Common myeloid progenitor, CD34-positive (primary cell): ENCODE results near the gene LEMD2.

Experiments
- CTCF ChIA-PET: fragments of 350-600 bp; sonication (Branson Sonifier 250); formaldehyde crosslinking; loops from one replicate; lab custom pipeline; 2021; ENCODE audit warnings: antibody characterized with exemption; lab: Charles Lee
- POLR2A ChIA-PET: fragments of 350-600 bp; sonication (Branson Sonifier 250); formaldehyde crosslinking; loops from one replicate; lab custom pipeline; 2021; ENCODE audit warnings: antibody characterized with exemption; lab: Charles Lee
- DNase-seq, 3 donors: peaks; one replicate each; pipeline versions ENCODE4 v3.0.0 to v3.0.0-alpha.2; 2013
- H3K27ac ChIP-seq, 2 experiments: 1 replicate in 1 of 2; 2 replicates in 1 of 2; pipeline ENCODE4 v1.7.0; 2013; ENCODE audit warnings: inconsistent platforms in 2 of 2, low read length in 2 of 2, mild to moderate bottlenecking in 2 of 2, low read depth in 1 of 2, moderate library complexity in 1 of 2; ENCODE audit not compliant: severe bottlenecking in 2 of 2, insufficient read depth in 1 of 2, poor library complexity in 1 of 2
- H3K27me3 ChIP-seq, 5 experiments: replicated peaks in 2 of 5; 1 replicate in 3 of 5; 2 replicates in 2 of 5; pipeline versions ENCODE4 v1.6.1 to v1.7.0; 2013; ENCODE audit warnings: low read length in 4 of 5, mild to moderate bottlenecking in 2 of 5, moderate library complexity in 2 of 5, inconsistent platforms in 1 of 5; ENCODE audit not compliant: insufficient read depth in 5 of 5, control insufficient read depth in 4 of 5
- H3K36me3 ChIP-seq, 4 experiments: 1 replicate in 2 of 4; 2 replicates in 2 of 4; pipeline versions ENCODE4 v1.6.1 to v1.7.0; 2013; ENCODE audit warnings: low read length in 3 of 4, control low read depth in 1 of 4, mild to moderate bottlenecking in 1 of 4; ENCODE audit not compliant: control insufficient read depth in 4 of 4, insufficient read depth in 4 of 4
- H3K4me1 ChIP-seq, 4 experiments: 1 replicate in 3 of 4; 2 replicates in 1 of 4; pipeline versions ENCODE4 v1.6.1 to v1.7.1; 2013; ENCODE audit warnings: low read length in 3 of 4, mild to moderate bottlenecking in 3 of 4, control low read depth in 1 of 4, inconsistent platforms in 1 of 4, moderate library complexity in 1 of 4; ENCODE audit not compliant: control insufficient read depth in 4 of 4, insufficient read depth in 4 of 4; ENCODE audit errors: control extremely low read depth in 1 of 4
- H3K4me3 ChIP-seq, 7 experiments: 1 replicate in 4 of 7; 2 replicates in 3 of 7; pipeline versions ENCODE4 v1.5.1 to v1.7.0; 2013; ENCODE audit warnings: mild to moderate bottlenecking in 7 of 7, low read length in 6 of 7, moderate library complexity in 6 of 7, inconsistent platforms in 2 of 7, low read depth in 2 of 7, control low read depth in 1 of 7; ENCODE audit not compliant: insufficient read depth in 4 of 7, control insufficient read depth in 1 of 7; ENCODE audit errors: extremely low read depth in 1 of 7
- H3K9me3 ChIP-seq, 5 experiments: 1 replicate in 4 of 5; 2 replicates in 1 of 5; pipeline versions ENCODE4 v1.6.1 to v1.7.1; 2013; ENCODE audit warnings: low read length in 4 of 5, mild to moderate bottlenecking in 2 of 5, inconsistent platforms in 1 of 5, low read depth in 1 of 5, moderate library complexity in 1 of 5; ENCODE audit not compliant: control insufficient read depth in 4 of 5, insufficient read depth in 2 of 5; ENCODE audit errors: control extremely low read depth in 1 of 5
- WGBS: methylation state at CpG from one replicate; pipeline ENCODE4 v1.1.5; 2013; ENCODE audit not compliant: insufficient coverage; 5-methylcytosine and 5-hydroxymethylcytosine counted together

Gene LEMD2

DNA sequence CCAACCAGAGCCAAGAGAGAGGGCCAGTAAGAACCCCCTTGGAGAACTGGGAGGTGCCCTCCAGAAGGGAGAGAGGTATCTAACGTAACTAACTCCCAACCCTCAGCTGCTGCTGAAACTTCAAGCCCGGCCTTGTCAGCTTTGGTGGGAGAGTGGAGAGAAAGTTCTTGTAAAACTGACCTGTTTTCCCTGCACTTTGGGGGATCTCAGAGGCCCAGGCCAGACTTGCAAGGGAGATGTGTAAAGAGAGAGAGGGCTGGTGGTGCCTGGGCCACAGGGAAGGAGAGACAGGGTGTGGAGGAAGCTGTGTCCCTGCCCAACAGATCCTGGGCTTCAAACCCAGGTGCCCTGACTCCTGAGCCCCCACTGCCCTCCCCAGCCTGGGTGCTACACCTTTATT, 24.9 kb downstream of the LEMD2 start:
- Histone ChIP-seq H3K27ac (no peak overlapping the region), H3K27me3 (peaks cover 0 to 5% (median 0%) of the 10 kb centered on the region in 5 experiments), H3K36me3 (no peaks in the 10 kb centered on the region), H3K4me1 (peaks cover 0 to 21% (median 15%) of the 10 kb centered on the region in 4 experiments), H3K4me3 (no peak overlapping the region), H3K9me3 (peaks cover 0 to 3% (median 0%) of the 10 kb centered on the region in 5 experiments)
- POLR2A ChIA-PET, result interaction anchor here (0.6 kb wide), 1 partner anchor 21 kb away, joined by 3 read pairs; no protein-coding TSS in a partner anchor
- CTCF ChIA-PET, result interaction anchor here (0.7 to 6.3 kb wide), 7 partner anchors 8 to 264 kb away, joined by 3 to 44 read pairs (median 4); partner anchors contain the start of genes IP6K3 and UQCC2
- no peak for DNase-seq
- WGBS, result no CpG with 5 or more reads among the region's 2 CpGs

DNA sequence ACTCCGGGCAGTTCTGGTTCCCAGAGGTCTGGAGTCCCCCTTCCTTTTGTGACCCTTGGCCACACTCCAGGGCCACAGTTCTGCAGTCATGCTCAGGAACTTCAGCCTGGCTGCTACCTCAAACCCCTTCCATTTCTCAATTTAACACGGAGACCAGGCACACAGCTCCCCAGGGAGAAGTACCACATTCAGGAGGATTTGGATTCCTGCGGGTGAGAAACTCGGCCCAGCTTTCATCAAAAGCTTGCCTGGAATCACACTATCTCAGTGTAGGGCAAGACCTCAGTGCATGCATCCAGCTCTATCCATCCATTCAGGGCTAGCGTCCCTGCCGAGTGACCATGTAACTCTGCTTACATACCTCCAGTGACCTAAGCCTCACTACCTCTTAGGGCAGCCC, 25.4 kb downstream of the LEMD2 start:
- Histone ChIP-seq H3K27ac (no peak overlapping the region), H3K9me3 (peaks cover 0 to 3% (median 0%) of the 10 kb centered on the region in 5 experiments), H3K36me3 (no peaks in the 10 kb centered on the region), H3K4me3 (no peak overlapping the region), H3K27me3 (peaks cover 0 to 2% (median 0%) of the 10 kb centered on the region in 5 experiments), H3K4me1 (peaks cover 0 to 21% (median 12%) of the 10 kb centered on the region in 4 experiments)
- WGBS, result 67% methylated on average over 6 of the region's 6 CpGs
- DNase-seq, result no peak
- POLR2A ChIA-PET, result interaction anchor here (0.6 kb wide), 1 partner anchor 20 kb away, joined by 3 read pairs; no protein-coding TSS in a partner anchor
- CTCF ChIA-PET, result interaction anchor here (0.8 to 6.3 kb wide), 6 partner anchors 8 to 264 kb away, joined by 3 to 44 read pairs (median 4); partner anchors contain the start of genes IP6K3 and UQCC2

DNA sequence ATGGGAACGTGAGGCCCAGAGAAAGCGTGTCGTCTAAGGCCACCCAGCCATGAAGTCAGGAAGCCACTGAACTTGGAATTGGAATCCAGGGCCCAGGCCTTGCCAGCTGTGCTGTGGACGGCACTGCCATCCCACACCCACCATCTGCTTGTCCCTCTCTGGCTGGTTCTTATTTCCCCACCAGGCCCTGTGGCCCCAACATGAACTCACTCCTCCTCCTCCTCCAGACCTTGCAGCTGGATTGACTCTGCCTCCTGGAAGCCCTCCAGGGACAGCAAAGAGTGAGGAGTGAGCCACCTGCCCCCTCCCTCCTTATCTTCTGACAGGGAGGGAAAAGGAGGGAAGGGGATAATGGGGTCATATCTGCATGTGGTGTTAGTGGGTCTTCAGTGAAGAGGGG, 26.2 kb downstream of the LEMD2 start:
- H3K4me1 ChIP-seq, result peaks cover 0 to 21% (median 12%) of the 10 kb centered on the region in 4 experiments
- H3K4me3 ChIP-seq, result no peak overlapping the region
- ChIA-PET CTCF (interaction anchor here (0.8 to 6.3 kb wide), 12 partner anchors 9 to 177 kb away, joined by 3 to 44 read pairs (median 5); partner anchors contain the start of genes IP6K3 and UQCC2), POLR2A (no interaction called here)
- H3K27me3 ChIP-seq, result peaks cover 0 to 2% (median 0%) of the 10 kb centered on the region in 5 experiments
- no peak for DNase-seq
- 89% methylated on average over 4 of the region's 4 CpGs for WGBS
- peaks cover 0 to 3% (median 0%) of the 10 kb centered on the region in 5 experiments for H3K9me3 ChIP-seq
- H3K27ac ChIP-seq, result no peak overlapping the region
- H3K36me3 ChIP-seq, result no peaks in the 10 kb centered on the region

DNA sequence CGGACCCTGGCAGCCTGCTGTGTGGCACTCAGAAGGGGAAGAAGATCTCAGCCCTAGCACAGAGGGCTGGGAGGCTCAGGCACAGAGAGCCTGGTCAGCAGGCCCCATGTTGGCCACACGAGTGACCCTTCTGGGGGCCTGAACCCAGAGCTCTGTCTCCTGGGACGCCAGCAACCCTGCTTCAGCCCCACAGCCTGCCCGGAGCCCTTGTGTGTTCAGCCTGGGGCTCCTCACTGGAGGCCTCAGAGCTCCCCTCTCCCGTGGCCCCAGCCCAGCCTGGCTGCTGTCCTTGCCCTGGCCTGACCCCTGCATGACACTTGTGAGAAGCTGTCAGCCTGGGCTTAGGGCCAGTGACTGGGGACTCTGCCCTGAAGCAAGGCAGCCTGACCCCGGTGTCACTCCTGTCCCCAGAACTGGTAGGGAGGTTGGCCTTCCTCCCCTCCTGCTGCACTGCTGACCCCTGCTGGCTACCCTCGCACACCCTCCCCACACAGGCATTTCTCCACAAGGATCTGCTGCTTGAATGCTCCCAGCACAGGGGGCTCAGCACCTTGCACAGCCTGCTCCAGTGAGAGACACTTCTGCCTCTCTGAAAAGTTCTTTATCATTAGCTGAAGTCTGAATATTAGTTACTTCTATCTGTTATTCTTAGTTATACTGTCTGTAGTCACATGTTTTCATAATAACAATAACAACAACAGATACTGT, 26.9 kb downstream of the LEMD2 start:
- Histone ChIP-seq H3K27ac (no peak overlapping the region), H3K27me3 (peaks cover 0 to 2% (median 0%) of the 10 kb centered on the region in 5 experiments), H3K4me1 (peaks cover 0 to 21% (median 12%) of the 10 kb centered on the region in 4 experiments), H3K36me3 (no peaks in the 10 kb centered on the region), H3K4me3 (no peak overlapping the region), H3K9me3 (peaks cover 0 to 3% (median 0%) of the 10 kb centered on the region in 5 experiments)
- ChIA-PET CTCF (interaction anchor here (0.7 to 6.3 kb wide), 18 partner anchors 8 to 290 kb away, joined by 3 to 44 read pairs (median 3); partner anchors contain the start of genes BAK1, IP6K3 and UQCC2), POLR2A (no interaction called here)
- WGBS, result 81% methylated on average over 6 of the region's 7 CpGs
- DNase-seq, result peak; percentile 60 to 73 (median 64)

DNA sequence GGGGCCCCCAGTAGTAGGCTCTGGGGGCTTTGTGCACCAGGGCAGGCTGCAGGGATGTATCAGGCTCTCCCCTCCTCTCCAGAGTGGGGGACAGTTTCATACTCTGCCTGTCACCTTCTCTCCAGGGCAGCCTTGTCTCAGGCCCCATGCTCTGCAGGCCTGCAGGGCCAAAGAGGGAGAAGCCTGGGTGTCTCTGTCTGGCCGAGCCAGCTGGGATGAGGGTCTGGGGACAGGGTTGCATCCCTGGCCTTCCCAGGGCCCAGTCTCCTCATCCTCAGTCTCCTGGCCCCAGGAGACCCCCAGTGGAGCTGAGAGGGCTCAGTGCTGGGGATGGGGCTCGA, 27.4 kb downstream of the LEMD2 start:
- Histone ChIP-seq H3K27ac (no peak overlapping the region), H3K4me3 (no peak overlapping the region), H3K9me3 (peaks cover 0 to under 1% (median 0%) of the 10 kb centered on the region in 5 experiments), H3K36me3 (no peaks in the 10 kb centered on the region), H3K27me3 (peaks cover 0 to 2% (median 0%) of the 10 kb centered on the region in 5 experiments), H3K4me1 (peaks cover 0 to 21% (median 12%) of the 10 kb centered on the region in 4 experiments)
- POLR2A ChIA-PET, result no interaction called here
- CTCF ChIA-PET, result interaction anchor here (0.7 to 6.3 kb wide), 18 partner anchors 8 to 290 kb away, joined by 3 to 44 read pairs (median 4); partner anchors contain the start of genes BAK1 and IP6K3
- WGBS, result 70% methylated on average over 1 of the region's 2 CpGs
- no peak for DNase-seq

DNA sequence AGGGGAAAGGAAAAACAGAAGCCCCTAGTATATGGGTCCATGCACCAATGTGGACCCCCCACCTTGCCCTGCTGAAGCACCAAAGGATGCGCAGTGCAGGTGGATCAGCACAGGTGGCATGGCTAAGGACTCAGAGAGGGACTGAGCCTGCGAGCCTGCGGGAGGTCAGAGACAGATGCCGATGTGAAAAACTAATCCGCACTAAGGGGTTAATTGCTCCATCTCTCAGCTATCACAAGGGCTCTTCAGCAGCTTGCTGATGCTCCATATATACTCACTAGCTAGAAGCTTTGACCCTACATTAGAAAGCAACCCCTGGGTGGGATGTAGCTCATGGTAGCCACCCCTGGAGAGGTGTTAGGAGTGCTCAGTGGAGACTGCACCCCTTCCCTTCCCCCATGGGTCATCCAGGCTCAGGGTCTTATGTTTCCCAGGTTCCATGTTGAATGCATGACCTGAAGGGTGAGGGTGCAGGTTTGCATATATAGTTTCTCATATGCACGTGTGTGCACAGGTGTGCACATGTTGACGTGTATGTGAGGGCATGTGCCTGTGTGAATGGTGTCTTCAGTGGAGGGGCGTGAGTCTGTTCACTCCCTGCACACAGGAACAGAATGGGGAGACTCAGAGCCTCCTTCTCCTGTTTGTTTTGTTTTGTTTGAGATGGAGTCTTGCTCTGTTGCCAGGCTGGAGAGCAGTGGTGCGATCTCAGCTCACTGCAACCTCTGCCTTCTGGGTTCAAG, 28.9 kb downstream of the LEMD2 start:
- ChIA-PET POLR2A (interaction anchor here (1.5 kb wide), 1 partner anchor 10 kb away, joined by 3 read pairs; no protein-coding TSS in a partner anchor), CTCF (interaction anchor here (0.7 to 6.3 kb wide), 9 partner anchors 12 to 851 kb away, joined by 3 to 44 read pairs (median 4); partner anchors contain the start of genes IP6K3 and UQCC2)
- Histone ChIP-seq H3K27ac (no peak overlapping the region), H3K9me3 (no peaks in the 10 kb centered on the region), H3K36me3 (no peaks in the 10 kb centered on the region), H3K4me1 (peaks cover 0 to 21% (median 12%) of the 10 kb centered on the region in 4 experiments), H3K4me3 (no peak overlapping the region), H3K27me3 (peaks cover 0 to 2% (median 0%) of the 10 kb centered on the region in 5 experiments)
- DNase-seq, result no peak
- WGBS, result 95% methylated on average over 7 of the region's 9 CpGs
